ENCODE results near the gene SHE.
"Not testable (repeated sequence)": the region's sequence is repeated elsewhere in the genome, so short reads cannot be mapped to it uniquely, and the experiment has no call there.

SHE gene

DNA sequence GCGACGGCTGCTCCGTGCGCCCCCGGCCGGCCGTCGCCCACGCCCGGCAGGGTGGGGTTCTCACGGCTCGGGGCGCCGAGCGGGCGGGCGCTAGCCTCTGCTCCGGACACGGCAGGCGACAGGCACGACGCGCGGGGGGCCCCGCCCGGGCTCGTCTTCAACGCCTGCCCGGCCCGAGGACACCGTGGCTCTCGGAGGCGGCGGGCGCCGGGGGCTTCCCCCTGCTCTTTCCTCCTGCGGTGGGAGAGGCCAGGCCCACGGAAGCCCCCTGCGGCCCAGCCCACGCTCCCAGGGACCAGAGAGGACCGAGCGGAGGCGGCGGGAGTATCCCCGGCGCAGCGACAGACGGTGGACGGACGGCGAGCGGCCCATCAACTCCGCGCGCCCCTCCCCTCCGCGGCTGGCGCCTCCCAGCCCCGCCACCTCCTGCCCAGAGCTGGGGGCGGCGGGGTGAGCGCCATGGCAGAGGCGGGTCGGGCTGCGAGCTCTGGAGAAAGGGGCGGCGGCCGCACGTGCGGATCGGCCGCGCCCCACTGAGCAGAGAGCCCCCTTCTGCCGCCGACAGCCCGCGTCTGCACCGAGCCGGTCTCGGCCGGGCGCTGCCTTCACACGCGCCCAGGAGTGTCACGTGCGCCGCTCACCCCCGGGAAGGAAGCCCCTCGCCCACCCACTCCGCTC, at the start of gene SHE, which contains the start of gene TDRD10:
TSS of gene SHE (minus strand) at position 347 of the 678 bp plus-strand sequence. CDS start 386 bp downstream, outside the sequence.
TSS of gene TDRD10 (plus strand) at position 154 of the 678 bp plus-strand sequence. CDS start 4,685 bp downstream, outside the sequence.
- H3K4me3 ChIP-seq (ENCODE audit: low read length): no peak within 1 kb of the TSS

DNA sequence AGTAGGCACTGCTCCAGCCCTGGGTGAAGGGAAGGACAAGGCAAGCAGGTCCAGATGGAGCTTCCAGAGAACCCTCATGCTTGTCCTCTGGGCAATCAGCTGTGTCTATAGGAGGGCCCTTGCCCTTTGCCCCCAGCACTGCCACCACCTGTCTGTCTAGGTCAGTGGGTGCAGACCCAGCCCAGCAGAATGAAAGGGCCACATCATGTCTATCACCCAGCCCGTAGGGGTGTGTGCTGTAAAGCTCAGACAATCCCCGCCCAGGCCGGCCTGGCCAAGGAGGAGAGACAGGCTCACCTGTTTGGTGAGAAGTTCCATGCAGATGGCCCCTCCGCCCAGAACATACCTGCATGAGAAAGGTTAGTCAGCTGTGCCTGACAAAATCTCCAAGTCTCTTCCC, 49.3 kb upstream of the SHE start:
- no peak overlapping the region for H3K4me3 ChIP-seq (ENCODE audit: low read length)
- TF ChIP-seq ZNF274 (IDR thresholded peaks at IDR 0.05; ENCODE audit: low read depth, low read length): no peak

More for the DNA sequence above, at the start of gene SHE, which contains the start of gene TDRD10:
- no peak for TF ChIP-seq ZNF274 (IDR thresholded peaks at IDR 0.05; ENCODE audit: low read depth, low read length)

GRCh38 chr1:154550657-154551056, 48.4 kb upstream of the SHE start:
- TF ChIP-seq ZNF274 (IDR thresholded peaks at IDR 0.05; ENCODE audit: low read depth, low read length): no peak
- H3K4me3 ChIP-seq (ENCODE audit: low read length): no peak overlapping the region

DNA sequence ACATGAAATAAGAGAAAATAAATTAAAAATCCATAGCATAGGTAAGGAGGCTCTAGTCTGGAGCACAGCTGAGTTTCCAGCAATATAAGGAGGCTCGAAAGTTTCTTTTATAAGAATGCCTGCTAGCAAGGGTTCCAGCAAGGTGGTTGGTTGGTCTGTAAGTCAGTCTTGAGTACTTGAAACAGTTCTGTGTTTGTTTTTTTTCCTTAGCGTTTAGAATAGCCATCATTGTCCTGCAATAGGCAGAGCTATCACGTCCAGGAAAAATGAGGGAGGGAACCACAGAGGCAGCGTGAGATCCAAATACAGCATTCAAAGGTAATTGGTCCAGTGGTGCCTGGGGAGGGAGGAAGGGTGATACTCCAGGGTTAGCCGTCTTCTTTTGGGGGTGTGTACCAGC, 47.9 kb upstream of the SHE start:
- no peak overlapping the region for H3K4me3 ChIP-seq (ENCODE audit: low read length)
- TF ChIP-seq ZNF274 (IDR thresholded peaks at IDR 0.05; ENCODE audit: low read depth, low read length): no peak

GRCh38 chr1:154549202-154549770, 47.1 kb upstream of the SHE start:
- TF ChIP-seq ZNF274 (IDR thresholded peaks at IDR 0.05; ENCODE audit: low read depth, low read length): no peak
- H3K4me3 ChIP-seq (ENCODE audit: low read length): no peak overlapping the region

DNA sequence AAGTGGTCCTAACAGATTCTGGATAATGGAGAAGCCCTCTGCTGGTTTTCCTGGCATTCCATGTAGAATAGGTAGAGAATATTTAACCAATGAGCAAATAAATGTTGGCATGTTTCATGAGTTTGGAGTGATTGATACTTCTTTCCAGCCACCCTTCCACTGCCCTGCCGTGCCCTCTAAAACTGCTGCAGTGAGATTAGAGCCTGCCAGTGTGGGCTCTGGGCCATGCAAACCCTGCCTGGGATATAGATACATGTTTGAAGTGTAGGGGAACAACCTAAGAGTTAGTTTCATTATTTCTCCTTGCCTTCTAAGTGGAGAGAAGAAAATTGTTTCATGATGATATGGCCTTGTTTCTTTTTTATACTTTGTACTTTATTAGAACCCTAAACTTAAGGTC, 45.8 kb upstream of the SHE start:
- no peak for TF ChIP-seq ZNF274 (IDR thresholded peaks at IDR 0.05; ENCODE audit: low read depth, low read length)
- H3K4me3 ChIP-seq (ENCODE audit: low read length): no peak overlapping the region

GRCh38 chr1:154547105-154547732, 45.0 kb upstream of the SHE start:
- no peak overlapping the region for H3K4me3 ChIP-seq (ENCODE audit: low read length)
- no peak for TF ChIP-seq ZNF274 (IDR thresholded peaks at IDR 0.05; ENCODE audit: low read depth, low read length)

DNA sequence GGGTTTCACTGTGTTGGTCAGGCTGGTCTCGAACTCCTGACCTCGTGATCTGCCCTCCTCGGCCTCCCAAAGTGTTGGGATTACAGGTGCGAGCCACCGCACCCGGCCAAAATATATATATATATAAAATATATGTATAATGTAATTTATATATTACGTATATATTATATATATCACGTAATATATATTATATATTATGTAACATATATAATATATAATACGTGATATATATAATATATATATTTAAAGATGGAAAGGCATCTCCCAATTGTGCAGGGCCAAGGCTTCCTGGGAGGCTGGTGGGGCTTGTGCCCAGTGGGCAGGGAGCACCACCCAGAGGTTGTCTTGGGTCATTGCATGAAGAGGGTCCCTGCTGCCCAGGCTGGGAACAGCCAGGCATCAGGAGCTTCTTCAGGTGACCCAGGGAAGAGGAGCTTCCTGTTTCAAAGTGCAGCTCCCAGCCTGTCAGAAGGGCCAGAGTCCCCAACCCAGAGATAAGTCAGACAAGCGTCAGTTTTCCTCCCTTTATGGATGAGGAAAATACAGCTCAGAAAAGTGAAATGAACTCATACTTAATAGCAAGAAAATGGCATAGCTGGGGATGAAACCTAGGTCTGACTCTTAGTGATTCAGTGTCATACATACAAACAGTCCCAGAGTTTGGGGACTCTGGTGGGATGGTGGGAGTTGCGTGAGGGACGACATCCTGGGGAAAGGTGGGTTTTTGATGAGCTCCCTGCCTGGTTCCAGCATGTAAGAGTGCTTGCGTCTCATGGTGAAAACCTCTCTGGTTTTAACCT, 44.3 kb upstream of the SHE start:
- TF ChIP-seq ZNF274 (IDR thresholded peaks at IDR 0.05; ENCODE audit: low read depth, low read length): no peak
- H3K4me3 ChIP-seq (ENCODE audit: low read length): no peak overlapping the region

- no peak overlapping the region for H3K4me3 ChIP-seq (ENCODE audit: low read length)
- TF ChIP-seq ZNF274 (IDR thresholded peaks at IDR 0.05; ENCODE audit: low read depth, low read length): no peak
These were observed 39.0 kb upstream of the SHE start for GRCh38 chr1:154541231-154541630.

GRCh38 chr1:154539486-154540483, 37.6 kb upstream of the SHE start:
- no peak for TF ChIP-seq ZNF274 (IDR thresholded peaks at IDR 0.05; ENCODE audit: low read depth, low read length)
- no peak overlapping the region for H3K4me3 ChIP-seq (ENCODE audit: low read length)

DNA sequence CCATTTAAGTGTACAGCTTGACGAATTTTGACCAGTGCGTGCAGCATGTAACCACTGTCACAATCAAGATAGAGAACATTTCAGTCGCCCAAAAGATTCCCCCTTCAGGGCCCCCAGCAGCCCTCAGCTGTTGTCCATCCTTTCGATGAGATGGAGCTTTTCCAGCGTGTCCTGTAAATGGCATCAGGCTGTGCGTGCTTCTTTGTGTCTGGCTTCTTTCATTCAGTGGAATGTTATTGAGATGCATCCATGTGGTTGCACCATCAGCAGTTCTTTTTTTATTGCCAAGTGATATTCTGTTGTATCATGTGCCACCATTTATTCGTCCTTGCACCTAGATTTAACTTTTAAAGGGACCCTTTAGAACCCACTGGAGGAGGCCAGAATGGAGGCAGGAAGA, 34.4 kb upstream of the SHE start:
- no peak for TF ChIP-seq ZNF274 (IDR thresholded peaks at IDR 0.05; ENCODE audit: low read depth, low read length)
- H3K4me3 ChIP-seq (ENCODE audit: low read length): no peak overlapping the region

GRCh38 chr1:154533952-154534844, 32.0 kb upstream of the SHE start:
- no peak for TF ChIP-seq ZNF274 (IDR thresholded peaks at IDR 0.05; ENCODE audit: low read depth, low read length)
- H3K4me3 ChIP-seq (ENCODE audit: low read length): no peak overlapping the region

GRCh38 chr1:154531950-154532349, 29.7 kb upstream of the SHE start:
- not testable (repeated sequence) for H3K4me3 ChIP-seq (ENCODE audit: low read length)

Data from GM08714 (cell line).